ENCODE results near the gene EFCAB11.

Gene EFCAB11

DNA sequence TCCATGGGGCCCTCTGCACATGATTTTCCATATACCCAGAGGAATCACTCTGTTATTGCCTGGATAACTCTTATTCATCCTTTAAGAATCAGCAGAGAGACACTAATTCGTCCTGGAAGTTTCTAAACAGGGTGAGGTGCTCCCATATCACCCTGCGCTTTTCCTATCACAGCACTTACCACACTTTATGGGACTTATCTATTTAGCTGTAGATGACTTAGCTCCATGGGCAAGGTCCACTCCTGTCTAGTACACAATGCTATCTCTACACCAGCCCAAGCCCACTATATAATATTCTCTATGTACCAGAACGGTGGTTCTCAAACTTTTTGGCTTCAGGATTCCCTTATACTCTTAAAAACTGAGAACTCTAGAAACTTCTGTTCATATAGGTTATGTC lies 111.7 kb downstream of the EFCAB11 start:
- Histone ChIP-seq H3K27me3 (ENCODE audit: low read depth, low read length) (no peaks in the 10 kb centered on the region), H3K36me3 (ENCODE audit: control insufficient read depth in 1 of 2, insufficient read depth in 2 of 2, low read length in 2 of 2) (no peaks in the 10 kb centered on the region), H3K9me3 (ENCODE audit: control insufficient read depth in 1 of 2, low read length in 2 of 2) (peaks cover 0 to under 1% of the 10 kb centered on the region in 2 donors)

GRCh38 chr14:89841851-89842250 lies 112.7 kb downstream of the EFCAB11 start:
- Histone ChIP-seq H3K4me1 (ENCODE audit: control insufficient read depth in 1 of 2, insufficient read depth in 2 of 2, low read length in 2 of 2) (no peaks in the 10 kb centered on the region), H3K27ac (ENCODE audit: low read length) (no peak overlapping the region), H3K4me3 (ENCODE audit: low read depth in 1 of 2, low read length in 2 of 2) (no peak overlapping the region), H3K27me3 (ENCODE audit: low read depth, low read length) (no peaks in the 10 kb centered on the region), H3K9me3 (ENCODE audit: control insufficient read depth in 1 of 2, low read length in 2 of 2) (peaks cover 0 to 2% of the 10 kb centered on the region in 2 donors), H3K36me3 (ENCODE audit: control insufficient read depth in 1 of 2, insufficient read depth in 2 of 2, low read length in 2 of 2) (no peaks in the 10 kb centered on the region)

More for the DNA sequence above, 111.7 kb downstream of the EFCAB11 start:
- Histone ChIP-seq H3K4me1 (ENCODE audit: control insufficient read depth in 1 of 2, insufficient read depth in 2 of 2, low read length in 2 of 2) (no peaks in the 10 kb centered on the region), H3K4me3 (ENCODE audit: low read depth in 1 of 2, low read length in 2 of 2) (no peak overlapping the region), H3K27ac (ENCODE audit: low read length) (no peak overlapping the region)

DNA sequence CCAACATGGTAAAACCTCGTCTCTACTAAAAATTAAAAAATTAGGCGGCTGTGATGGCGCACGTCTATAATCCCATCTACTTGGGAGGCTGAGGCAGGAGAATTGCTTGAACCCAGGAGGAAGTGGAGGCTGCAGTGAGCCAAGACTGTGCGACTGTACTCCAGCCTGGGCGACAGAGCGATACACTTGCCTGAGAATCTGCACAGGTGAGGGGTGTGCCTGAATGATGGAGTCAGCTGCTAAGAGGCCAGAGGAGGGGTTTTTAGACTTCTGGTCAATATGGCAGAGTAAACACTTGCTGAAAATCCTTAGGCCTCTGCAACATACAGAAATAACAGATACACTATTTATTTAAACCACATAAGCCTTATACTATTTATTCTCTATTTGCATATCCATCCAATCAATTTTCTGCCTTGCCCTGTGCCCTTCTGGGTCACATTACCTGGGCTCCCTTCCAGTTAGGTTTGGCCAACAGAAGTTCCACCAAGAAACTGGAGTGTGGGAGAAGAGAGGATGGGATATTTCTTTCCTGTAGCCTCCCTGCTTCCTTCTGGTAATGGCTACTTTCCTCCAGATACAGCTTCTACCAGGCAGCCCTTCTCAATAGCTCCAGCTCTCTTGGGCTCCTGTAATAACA lies 117.6 kb downstream of the EFCAB11 start:
- Histone ChIP-seq H3K27me3 (ENCODE audit: low read depth, low read length) (no peaks in the 10 kb centered on the region), H3K4me1 (ENCODE audit: control insufficient read depth in 1 of 2, insufficient read depth in 2 of 2, low read length in 2 of 2) (no peaks in the 10 kb centered on the region), H3K4me3 (ENCODE audit: low read depth in 1 of 2, low read length in 2 of 2) (no peak overlapping the region), H3K9me3 (ENCODE audit: control insufficient read depth in 1 of 2, low read length in 2 of 2) (peaks cover 0 to 2% of the 10 kb centered on the region in 2 donors), H3K36me3 (ENCODE audit: control insufficient read depth in 1 of 2, insufficient read depth in 2 of 2, low read length in 2 of 2) (no peaks in the 10 kb centered on the region), H3K27ac (ENCODE audit: low read length) (no peak overlapping the region)

- no peak overlapping the region for H3K27ac ChIP-seq (ENCODE audit: low read length)
- H3K36me3 ChIP-seq (ENCODE audit: control insufficient read depth in 1 of 2, insufficient read depth in 2 of 2, low read length in 2 of 2), result no peaks in the 10 kb centered on the region
- no peaks in the 10 kb centered on the region for H3K27me3 ChIP-seq (ENCODE audit: low read depth, low read length)
- H3K9me3 ChIP-seq (ENCODE audit: control insufficient read depth in 1 of 2, low read length in 2 of 2), result peaks cover 0 to 2% of the 10 kb centered on the region in 2 donors
- H3K4me1 ChIP-seq (ENCODE audit: control insufficient read depth in 1 of 2, insufficient read depth in 2 of 2, low read length in 2 of 2), result no peaks in the 10 kb centered on the region
- H3K4me3 ChIP-seq (ENCODE audit: low read depth in 1 of 2, low read length in 2 of 2), result no peak overlapping the region
Observed at GRCh38 chr14:89833661-89834060, 120.9 kb downstream of the EFCAB11 start.

DNA sequence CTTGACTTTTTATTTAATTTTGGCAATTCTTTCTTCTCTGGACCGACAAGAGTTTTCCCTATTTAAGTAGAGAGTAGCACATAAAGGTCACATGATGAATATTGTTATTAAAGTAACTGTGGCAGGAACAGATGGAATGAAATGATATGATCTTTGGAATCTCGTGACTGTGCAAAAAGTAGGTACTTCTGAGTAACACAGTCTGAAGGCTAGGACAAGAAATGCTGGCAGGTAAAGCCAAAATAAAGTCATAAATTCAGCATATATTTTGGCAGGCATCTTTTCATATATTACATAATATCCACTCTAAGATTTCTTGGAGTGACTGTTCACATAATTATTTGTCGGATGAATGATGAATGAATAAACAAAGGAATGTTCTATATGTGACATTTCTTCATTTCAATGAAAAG lies 121.4 kb downstream of the EFCAB11 start:
- Histone ChIP-seq H3K27ac (ENCODE audit: low read length) (no peak overlapping the region), H3K4me3 (ENCODE audit: low read depth in 1 of 2, low read length in 2 of 2) (no peak overlapping the region), H3K9me3 (ENCODE audit: control insufficient read depth in 1 of 2, low read length in 2 of 2) (peaks cover 0 to 2% of the 10 kb centered on the region in 2 donors), H3K36me3 (ENCODE audit: control insufficient read depth in 1 of 2, insufficient read depth in 2 of 2, low read length in 2 of 2) (no peaks in the 10 kb centered on the region), H3K4me1 (ENCODE audit: control insufficient read depth in 1 of 2, insufficient read depth in 2 of 2, low read length in 2 of 2) (no peaks in the 10 kb centered on the region), H3K27me3 (ENCODE audit: low read depth, low read length) (no peaks in the 10 kb centered on the region)

GRCh38 chr14:89828471-89829165 lies 125.9 kb downstream of the EFCAB11 start:
- Histone ChIP-seq H3K36me3 (ENCODE audit: control insufficient read depth in 1 of 2, insufficient read depth in 2 of 2, low read length in 2 of 2) (no peaks in the 10 kb centered on the region), H3K27ac (ENCODE audit: low read length) (no peak overlapping the region), H3K27me3 (ENCODE audit: low read depth, low read length) (no peaks in the 10 kb centered on the region), H3K4me3 (ENCODE audit: low read depth in 1 of 2, low read length in 2 of 2) (no peak overlapping the region), H3K4me1 (ENCODE audit: control insufficient read depth in 1 of 2, insufficient read depth in 2 of 2, low read length in 2 of 2) (no peaks in the 10 kb centered on the region), H3K9me3 (ENCODE audit: control insufficient read depth in 1 of 2, low read length in 2 of 2) (peaks cover 0 to 4% of the 10 kb centered on the region in 2 donors)

- no peaks in the 10 kb centered on the region for H3K36me3 ChIP-seq (ENCODE audit: control insufficient read depth in 1 of 2, insufficient read depth in 2 of 2, low read length in 2 of 2)
- H3K4me1 ChIP-seq (ENCODE audit: control insufficient read depth in 1 of 2, insufficient read depth in 2 of 2, low read length in 2 of 2), result no peaks in the 10 kb centered on the region
- no peaks in the 10 kb centered on the region for H3K27me3 ChIP-seq (ENCODE audit: low read depth, low read length)
- H3K4me3 ChIP-seq (ENCODE audit: low read depth in 1 of 2, low read length in 2 of 2), result no peak overlapping the region
- no peak overlapping the region for H3K27ac ChIP-seq (ENCODE audit: low read length)
- H3K9me3 ChIP-seq (ENCODE audit: control insufficient read depth in 1 of 2, low read length in 2 of 2), result peaks cover 0 to 5% of the 10 kb centered on the region in 2 donors
Observed at GRCh38 chr14:89827265-89827664, 127.3 kb downstream of the EFCAB11 start.

DNA sequence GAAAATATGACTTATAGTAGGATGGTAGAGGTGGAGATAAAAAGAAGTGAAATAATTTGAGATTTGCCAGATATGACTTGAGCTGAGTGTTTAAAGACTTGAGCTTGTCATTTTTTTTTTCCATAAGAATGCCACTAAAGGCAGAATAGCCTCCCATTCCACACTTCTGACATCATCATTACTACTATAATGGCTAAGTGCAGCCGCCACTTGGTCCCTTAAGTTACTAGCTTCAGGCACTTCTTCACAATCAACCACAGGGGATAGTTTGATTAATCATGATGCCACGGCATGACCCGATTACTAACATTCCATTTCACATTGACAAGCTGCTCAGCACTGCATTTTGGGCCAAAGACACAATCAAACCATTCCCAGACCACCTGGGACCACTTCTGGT lies 127.9 kb downstream of the EFCAB11 start:
- no peak overlapping the region for H3K4me3 ChIP-seq (ENCODE audit: low read depth in 1 of 2, low read length in 2 of 2)
- H3K36me3 ChIP-seq (ENCODE audit: control insufficient read depth in 1 of 2, insufficient read depth in 2 of 2, low read length in 2 of 2), result no peaks in the 10 kb centered on the region
- no peak overlapping the region for H3K27ac ChIP-seq (ENCODE audit: low read length)
- H3K4me1 ChIP-seq (ENCODE audit: control insufficient read depth in 1 of 2, insufficient read depth in 2 of 2, low read length in 2 of 2), result no peaks in the 10 kb centered on the region
- no peaks in the 10 kb centered on the region for H3K27me3 ChIP-seq (ENCODE audit: low read depth, low read length)
- peaks cover 0 to 5% of the 10 kb centered on the region in 2 donors for H3K9me3 ChIP-seq (ENCODE audit: control insufficient read depth in 1 of 2, low read length in 2 of 2)

- Histone ChIP-seq H3K4me1 (ENCODE audit: control insufficient read depth in 1 of 2, insufficient read depth in 2 of 2, low read length in 2 of 2) (no peaks in the 10 kb centered on the region), H3K27ac (ENCODE audit: low read length) (no peak overlapping the region), H3K36me3 (ENCODE audit: control insufficient read depth in 1 of 2, insufficient read depth in 2 of 2, low read length in 2 of 2) (no peaks in the 10 kb centered on the region), H3K27me3 (ENCODE audit: low read depth, low read length) (no peaks in the 10 kb centered on the region), H3K9me3 (ENCODE audit: control insufficient read depth in 1 of 2, low read length in 2 of 2) (peaks cover 0 to 5% of the 10 kb centered on the region in 2 donors), H3K4me3 (ENCODE audit: low read depth in 1 of 2, low read length in 2 of 2) (no peak overlapping the region)
Observed at GRCh38 chr14:89823743-89824142, 130.8 kb downstream of the EFCAB11 start.

- Histone ChIP-seq H3K9me3 (ENCODE audit: control insufficient read depth in 1 of 2, low read length in 2 of 2) (no peaks in the 10 kb centered on the region), H3K36me3 (ENCODE audit: control insufficient read depth in 1 of 2, insufficient read depth in 2 of 2, low read length in 2 of 2) (no peaks in the 10 kb centered on the region), H3K27ac (ENCODE audit: low read length) (peak overlapping the region; percentile 45), H3K27me3 (ENCODE audit: low read depth, low read length) (no peaks in the 10 kb centered on the region), H3K4me3 (ENCODE audit: low read depth in 1 of 2, low read length in 2 of 2) (no peak overlapping the region), H3K4me1 (ENCODE audit: control insufficient read depth in 1 of 2, insufficient read depth in 2 of 2, low read length in 2 of 2) (peaks cover 0 to 5% of the 10 kb centered on the region in 2 donors)
Observed at GRCh38 chr14:89814126-89814525, 140.4 kb downstream of the EFCAB11 start.

DNA sequence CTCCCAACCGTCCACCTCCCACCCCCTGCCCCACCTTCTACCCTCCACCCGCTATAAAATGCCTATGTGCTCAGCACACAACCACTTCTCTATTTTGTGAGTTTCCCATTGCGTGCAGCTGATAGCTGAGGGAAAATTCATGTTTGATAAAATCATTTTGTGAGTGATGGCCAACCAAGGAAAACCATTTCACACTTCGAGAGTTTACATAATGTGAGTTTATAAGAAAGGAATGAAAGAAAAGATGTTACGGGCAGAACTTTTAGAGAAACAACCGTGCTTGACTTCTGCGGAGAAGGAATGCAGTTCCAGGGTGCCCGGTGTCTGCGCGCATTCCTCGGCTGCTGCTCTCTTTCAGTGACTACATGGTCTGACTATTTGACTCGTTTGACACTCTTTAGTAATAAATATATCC lies 140.9 kb downstream of the EFCAB11 start:
- H3K36me3 ChIP-seq (ENCODE audit: control insufficient read depth in 1 of 2, insufficient read depth in 2 of 2, low read length in 2 of 2), result no peaks in the 10 kb centered on the region
- no peak overlapping the region for H3K4me3 ChIP-seq (ENCODE audit: low read depth in 1 of 2, low read length in 2 of 2)
- H3K4me1 ChIP-seq (ENCODE audit: control insufficient read depth in 1 of 2, insufficient read depth in 2 of 2, low read length in 2 of 2), result peaks cover 0 to 5% of the 10 kb centered on the region in 2 donors
- no peaks in the 10 kb centered on the region for H3K9me3 ChIP-seq (ENCODE audit: control insufficient read depth in 1 of 2, low read length in 2 of 2)
- H3K27ac ChIP-seq (ENCODE audit: low read length), result no peak overlapping the region
- H3K27me3 ChIP-seq (ENCODE audit: low read depth, low read length), result no peaks in the 10 kb centered on the region
